MCF 10A (cell line): Measurements from ENCODE around the gene TMED8. TPM values are rescaled to one million over a fixed set of nuclear protein-coding genes. Genes with fewer than 3 reads are reported as not detected.

Experiments
- BruUV-seq: library from RNA; stranded (reverse); fragments of 400-500 nt; replicated peaks from 2 replicates; lab custom pipeline; 2021; lab: Mats Ljungman, UMichigan
- CTCF ChIA-PET: fragments of 300-600 bp; sonication (Branson Sonifier 250); formaldehyde crosslinking; extraction: SDS; loops from one replicate; lab custom pipeline; 2021; ENCODE audit warnings: antibody characterized with exemption, inconsistent platforms; lab: Yijun Ruan, JAX
- POLR2A ChIA-PET: fragments of 300-600, 350-650 bp; sonication (Branson Sonifier 250); formaldehyde crosslinking; extraction: SDS; loops from one replicate; lab custom pipeline; 2020; ENCODE audit warnings: antibody characterized with exemption, inconsistent platforms; lab: Yijun Ruan, JAX
- DNase-seq: peaks from one replicate; pipeline ENCODE4 v3.0.0-alpha.2; 2018; ENCODE audit not compliant: unreplicated experiment
- H3K27ac Mint-ChIP-seq: one replicate; pipeline ENCODE4 v1.8.0; 2022; ENCODE audit warnings: mild to moderate bottlenecking, low read depth, mixed read lengths; ENCODE audit not compliant: unreplicated experiment
- H3K27me3 Mint-ChIP-seq: one replicate; pipeline ENCODE4 v1.8.0; 2022; ENCODE audit warnings: mixed read lengths; ENCODE audit not compliant: insufficient read depth, unreplicated experiment
- H3K36me3 Mint-ChIP-seq: one replicate; pipeline ENCODE4 v1.8.0; 2022; ENCODE audit warnings: mild to moderate bottlenecking, moderate library complexity, mixed read lengths; ENCODE audit not compliant: insufficient read depth, unreplicated experiment
- H3K4me1 Mint-ChIP-seq: one replicate; pipeline ENCODE4 v1.8.0; 2022; ENCODE audit warnings: mixed read lengths; ENCODE audit not compliant: insufficient read depth, unreplicated experiment
- H3K4me3 Mint-ChIP-seq: one replicate; pipeline ENCODE4 v1.8.0; 2022; ENCODE audit warnings: mild to moderate bottlenecking, moderate library complexity, mixed read lengths; ENCODE audit not compliant: unreplicated experiment
- H3K9me3 Mint-ChIP-seq: one replicate; pipeline ENCODE4 v1.8.0; 2022; ENCODE audit warnings: mixed read lengths; ENCODE audit not compliant: unreplicated experiment
- CTCF ChIP-seq: fragments of 200-600 bp; IDR thresholded peaks from one replicate; pipeline ENCODE4 v1.8.0; 2022; ENCODE audit warnings: antibody characterized with exemption, mild to moderate bottlenecking; ENCODE audit not compliant: unreplicated experiment
- intact Hi-C: fragments of 100-400 bp; cut with micrococcal nuclease; formaldehyde crosslinking; loops from 2 replicates; pipeline ENCODE4 v1.14.1; 2022
- total RNA-seq: library from RNA; stranded (reverse); gene quantifications from 2 replicates; pipeline ENCODE4 v1.2.3, GENCODE V29; 2022

The TMED8 gene
- total RNA-seq, 1 experiment from 2014 or later: 9.3 TPM

DNA sequence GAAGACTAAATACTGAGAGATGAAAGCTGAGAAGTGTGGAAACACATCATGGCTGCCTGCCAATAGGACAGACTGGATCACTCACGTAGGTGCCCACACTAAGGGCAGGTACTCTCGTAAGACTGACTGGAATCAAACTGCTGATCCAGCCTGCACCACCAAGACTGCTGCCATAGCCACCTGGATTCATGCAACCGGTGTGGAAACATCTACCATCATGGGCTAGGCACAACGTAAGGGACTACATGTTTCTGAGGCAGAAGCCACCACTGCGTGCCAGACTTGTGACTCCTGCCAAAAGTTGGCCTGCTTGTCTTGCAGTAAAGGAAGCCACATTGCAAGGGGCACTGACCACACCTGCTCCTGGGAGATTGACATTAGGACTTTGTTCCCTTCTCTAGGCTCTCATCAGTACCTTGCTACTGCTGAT, 60.0 kb downstream of the TMED8 start:
- no peak overlapping the region for H3K4me3 Mint-ChIP-seq
- BruUV-seq: no TSS peak
- H3K27me3 Mint-ChIP-seq: no peaks in the 10 kb centered on the region
- H3K36me3 Mint-ChIP-seq: no peaks in the 10 kb centered on the region
- DNase-seq: peak; percentile 81
- ChIA-PET POLR2A (interaction anchor here (0.9 to 6.6 kb wide), 6 partner anchors 14 to 283 kb away, joined by 3 to 108 read pairs (median 4); partner anchors contain the start of gene VIPAS39), CTCF (interaction anchor here (0.5 to 6.9 kb wide), 30 partner anchors 10 to 449 kb away, joined by 3 to 264 read pairs (median 6); partner anchors contain the start of gene TMEM63C)
- no peak overlapping the region for H3K27ac Mint-ChIP-seq
- intact Hi-C loops: loop anchor here (1.0 to 5.0 kb wide), 3 partner anchors 16 to 235 kb away; no protein-coding TSS in a partner anchor
- TF ChIP-seq CTCF: no peak
- no peaks in the 10 kb centered on the region for H3K9me3 Mint-ChIP-seq
- peaks cover 47% of the 10 kb centered on the region for H3K4me1 Mint-ChIP-seq

DNA sequence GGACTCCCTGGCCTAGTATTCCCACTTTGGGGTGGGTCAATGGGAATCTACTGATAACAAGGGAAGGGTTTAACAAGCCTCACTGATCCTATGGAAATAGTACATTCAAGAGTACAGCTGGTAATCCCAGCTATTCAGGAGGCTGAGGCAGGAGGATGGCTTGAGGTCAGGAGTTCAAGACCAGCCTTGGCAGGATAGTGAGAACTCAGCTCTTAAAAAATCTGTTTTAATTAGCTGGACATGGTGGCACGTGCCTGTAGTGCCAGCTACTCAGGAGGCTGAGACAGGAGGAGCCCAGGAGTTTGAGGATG, 60.7 kb downstream of the TMED8 start:
- H3K4me1 Mint-ChIP-seq: peaks cover 53% of the 10 kb centered on the region

DNA sequence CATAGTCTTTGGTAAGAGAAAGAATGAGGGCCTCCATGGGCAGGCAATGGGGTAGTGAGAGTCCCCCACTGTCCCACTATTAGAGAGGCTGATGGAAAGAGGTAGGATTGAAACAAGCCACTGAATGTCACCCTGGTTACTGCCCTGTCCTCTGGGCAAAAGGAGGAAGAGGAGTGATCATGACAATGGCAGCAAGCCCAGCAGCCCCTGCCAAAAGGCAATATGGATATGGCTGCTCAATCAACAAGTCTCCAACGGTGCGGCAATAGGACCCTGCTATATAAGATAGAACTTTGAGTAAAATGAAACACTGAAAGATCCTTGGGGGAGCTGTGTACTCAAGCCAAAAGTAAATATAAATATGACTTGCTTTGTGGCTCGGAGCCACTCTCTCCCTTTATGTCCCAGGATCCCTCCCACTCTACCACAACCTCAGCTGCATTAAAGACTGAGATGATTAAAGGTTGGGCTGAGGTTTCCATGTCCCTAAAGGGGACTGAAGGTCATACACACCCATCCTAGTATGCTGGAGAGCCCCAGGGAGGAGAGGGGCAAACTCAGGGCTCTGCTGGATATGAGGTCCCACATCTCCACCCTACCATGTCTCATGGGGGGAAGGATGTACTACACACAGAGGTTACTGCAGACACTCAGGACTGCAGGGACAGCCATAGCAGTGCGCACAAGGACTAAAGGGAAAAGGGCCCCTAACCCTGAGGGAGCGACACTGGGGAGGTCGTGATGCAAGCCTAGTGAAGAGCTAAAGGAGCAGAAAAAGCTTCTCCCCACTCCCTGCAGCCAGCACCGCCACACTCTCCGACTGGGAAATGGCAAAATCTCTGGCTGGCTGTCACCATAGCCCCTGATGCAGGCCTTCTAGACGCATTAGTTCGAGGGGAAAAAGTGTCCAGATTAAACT, 62.1 kb downstream of the TMED8 start:
- no TSS peak for BruUV-seq
- no peak for TF ChIP-seq CTCF
- POLR2A ChIA-PET: interaction anchor here (0.8 to 6.6 kb wide), 6 partner anchors 12 to 216 kb away, joined by 3 to 108 read pairs (median 6); partner anchors contain the start of gene CIPC

More for the DNA sequence above, 60.7 kb downstream of the TMED8 start:
- DNase-seq: no peak
- Mint-ChIP-seq H3K27ac (no peak overlapping the region), H3K4me3 (no peak overlapping the region), H3K9me3 (no peaks in the 10 kb centered on the region), H3K27me3 (no peaks in the 10 kb centered on the region), H3K36me3 (no peaks in the 10 kb centered on the region)
- intact Hi-C loops: loop anchor here (1.0 to 5.0 kb wide), 3 partner anchors 15 to 236 kb away; no protein-coding TSS in a partner anchor
- CTCF ChIA-PET: interaction anchor here (0.5 to 6.9 kb wide), 44 partner anchors 9 to 448 kb away, joined by 3 to 264 read pairs (median 5); partner anchors contain the start of gene TMEM63C
- BruUV-seq: no TSS peak
- TF ChIP-seq CTCF: no peak
- POLR2A ChIA-PET: interaction anchor here (0.7 to 6.6 kb wide), 11 partner anchors 13 to 282 kb away, joined by 3 to 108 read pairs (median 4); partner anchors contain the start of genes SAMD15, TMED8 and VIPAS39

More for the DNA sequence above, 62.1 kb downstream of the TMED8 start:
- Mint-ChIP-seq H3K27me3 (no peaks in the 10 kb centered on the region), H3K4me3 (no peak overlapping the region), H3K36me3 (no peaks in the 10 kb centered on the region), H3K4me1 (peaks cover 59% of the 10 kb centered on the region), H3K9me3 (no peaks in the 10 kb centered on the region), H3K27ac (peak overlapping the region; percentile 96)
- no peak for DNase-seq
- intact Hi-C loops: loop anchor here (5.0 kb wide), 1 partner anchor 238 kb away; no protein-coding TSS in a partner anchor
- CTCF ChIA-PET: interaction anchor here (0.5 to 6.9 kb wide), 35 partner anchors 8 to 1655 kb away, joined by 3 to 264 read pairs (median 5); no protein-coding TSS in a partner anchor
